ENCODE measurements around the gene ICE2. TPM values are rescaled to one million over a fixed set of nuclear protein-coding genes. Genes with fewer than 3 reads are reported as not detected.

The ICE2 gene
- total RNA-seq, 4 donors from 2014 or later: 14.4 to 21.2 (median 17.5) TPM

DNA sequence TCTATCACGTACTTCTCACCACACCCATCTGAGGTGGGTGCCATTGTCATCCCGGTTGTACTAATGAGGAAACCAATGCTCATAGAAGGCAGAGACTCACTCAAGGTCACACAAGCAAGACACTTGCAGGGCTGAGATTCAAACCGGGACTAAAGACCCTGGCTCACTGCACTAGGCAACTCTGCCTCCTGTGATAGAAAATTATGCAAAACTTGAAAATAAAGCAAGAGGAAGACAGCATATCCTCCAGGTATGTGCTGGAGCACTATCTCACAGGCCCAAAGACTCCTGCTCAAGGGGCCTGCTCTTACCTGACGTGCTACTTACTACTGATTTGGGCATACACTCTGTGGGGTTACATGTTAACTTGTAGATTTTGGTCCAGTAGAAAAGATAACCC, 106.7 kb downstream of the ICE2 start:
- intact Hi-C loops (cut with DNase I; ENCODE audit: low total_unique reads): no loop called here
- H3K4me3 ChIP-seq (ENCODE audit: low read depth, poor library complexity, severe bottlenecking): no peak overlapping the region
- TF ChIP-seq, protein P1, sequence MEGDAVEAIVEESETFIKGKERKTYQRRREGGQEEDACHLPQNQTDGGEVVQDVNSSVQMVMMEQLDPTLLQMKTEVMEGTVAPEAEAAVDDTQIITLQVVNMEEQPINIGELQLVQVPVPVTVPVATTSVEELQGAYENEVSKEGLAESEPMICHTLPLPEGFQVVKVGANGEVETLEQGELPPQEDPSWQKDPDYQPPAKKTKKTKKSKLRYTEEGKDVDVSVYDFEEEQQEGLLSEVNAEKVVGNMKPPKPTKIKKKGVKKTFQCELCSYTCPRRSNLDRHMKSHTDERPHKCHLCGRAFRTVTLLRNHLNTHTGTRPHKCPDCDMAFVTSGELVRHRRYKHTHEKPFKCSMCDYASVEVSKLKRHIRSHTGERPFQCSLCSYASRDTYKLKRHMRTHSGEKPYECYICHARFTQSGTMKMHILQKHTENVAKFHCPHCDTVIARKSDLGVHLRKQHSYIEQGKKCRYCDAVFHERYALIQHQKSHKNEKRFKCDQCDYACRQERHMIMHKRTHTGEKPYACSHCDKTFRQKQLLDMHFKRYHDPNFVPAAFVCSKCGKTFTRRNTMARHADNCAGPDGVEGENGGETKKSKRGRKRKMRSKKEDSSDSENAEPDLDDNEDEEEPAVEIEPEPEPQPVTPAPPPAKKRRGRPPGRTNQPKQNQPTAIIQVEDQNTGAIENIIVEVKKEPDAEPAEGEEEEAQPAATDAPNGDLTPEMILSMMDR (IDR thresholded peaks at IDR 0.05): no peak
- TF ChIP-seq POLR2A (IDR thresholded peaks at IDR 0.05): no peak
- WGBS, 2 donors: 58 to 70% methylated on average over 4 of the region's 4 CpGs
- no peak for DNase-seq (ENCODE audit: low spot score in 2 of 2)

- intact Hi-C loops (cut with DNase I; ENCODE audit: low total_unique reads): no loop called here
- peak; percentile 88 to 94 for DNase-seq (ENCODE audit: low spot score in 2 of 2)
- WGBS, 2 donors: 18 to 20% methylated on average over 20 of the region's 20 CpGs
- TF ChIP-seq, protein P1 (IDR thresholded peaks at IDR 0.05): no peak
- TF ChIP-seq POLR2A (IDR thresholded peaks at IDR 0.05): no peak
- H3K4me3 ChIP-seq (ENCODE audit: low read depth, poor library complexity, severe bottlenecking): no peak overlapping the region
Measured at GRCh38 chr15:60371175-60372051, 107.5 kb downstream of the ICE2 start.

GRCh38 chr15:60370869-60371136, 108.1 kb downstream of the ICE2 start:
- no peak overlapping the region for H3K4me3 ChIP-seq (ENCODE audit: low read depth, poor library complexity, severe bottlenecking)
- no peak for DNase-seq (ENCODE audit: low spot score in 2 of 2)
- TF ChIP-seq POLR2A (IDR thresholded peaks at IDR 0.05): no peak
- TF ChIP-seq, protein P1 (IDR thresholded peaks at IDR 0.05): no peak
- WGBS, 2 donors: 35 to 54% methylated on average over 1 of the region's 1 CpG
- intact Hi-C loops (cut with DNase I; ENCODE audit: low total_unique reads): no loop called here

GRCh38 chr15:60370105-60370868, 108.7 kb downstream of the ICE2 start:
- WGBS, 2 donors: 57% methylated on average over 9 of the region's 9 CpGs
- DNase-seq (ENCODE audit: low spot score in 2 of 2): no peak
- intact Hi-C loops (cut with DNase I; ENCODE audit: low total_unique reads): no loop called here
- TF ChIP-seq, protein P1 (IDR thresholded peaks at IDR 0.05): no peak
- TF ChIP-seq POLR2A (IDR thresholded peaks at IDR 0.05): no peak
- H3K4me3 ChIP-seq (ENCODE audit: low read depth, poor library complexity, severe bottlenecking): no peak overlapping the region

DNA sequence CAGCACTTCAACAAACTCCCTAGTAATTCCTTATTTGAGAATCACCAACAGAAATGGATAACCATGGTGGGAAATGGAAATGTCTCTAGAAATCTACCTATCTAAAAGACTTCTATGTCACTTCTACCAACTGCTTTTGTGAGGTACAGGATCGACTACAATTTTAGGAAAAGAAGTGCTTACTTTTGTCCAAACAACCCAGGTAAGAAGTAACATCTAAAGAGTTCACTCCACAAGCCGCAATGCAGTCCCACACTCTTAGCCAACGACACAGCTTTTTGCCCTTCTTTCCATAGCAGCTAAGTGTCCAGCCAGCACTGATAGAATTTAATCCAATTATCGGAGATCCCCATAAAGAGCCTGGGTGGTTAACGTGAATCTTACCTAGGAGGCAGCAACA, 109.2 kb downstream of the ICE2 start:
- intact Hi-C loops (cut with DNase I; ENCODE audit: low total_unique reads): no loop called here
- H3K4me3 ChIP-seq (ENCODE audit: low read depth, poor library complexity, severe bottlenecking): no peak overlapping the region
- DNase-seq (ENCODE audit: low spot score in 2 of 2): no peak
- 72 to 82% methylated on average over 5 of the region's 5 CpGs for WGBS, 2 donors
- TF ChIP-seq POLR2A (IDR thresholded peaks at IDR 0.05): no peak
- TF ChIP-seq, protein P1 (IDR thresholded peaks at IDR 0.05): no peak

Other genes starting within 250 kb of the ICE2 start
- gene ANXA2, start 81.2 kb downstream of the ICE2 start, total RNA-seq: 1,000 to 10,000 TPM; 1,272 to 1,552 (median 1,345) TPM

All from lower leg skin (tissue), 4 donors.